HL-60 (cell line): ENCODE measurements around the gene RNASE1.

Experiments used
- CTCF ChIP-seq: IDR thresholded peaks from one replicate; pipeline ENCODE4 v1.5.1; 2011; ENCODE audit warnings: low read length, control low read depth, inconsistent platforms; ENCODE audit not compliant: insufficient read depth
- GABPA ChIP-seq: IDR thresholded peaks from 2 replicates; pipeline ENCODE4 v1.6.1; 2012; ENCODE audit warnings: low read depth
- POLR2AphosphoS5 ChIP-seq: IDR thresholded peaks from 2 replicates; pipeline ENCODE4 v1.6.1; 2012; ENCODE audit warnings: low read depth
- SPI1 ChIP-seq: IDR thresholded peaks from 2 replicates; pipeline ENCODE4 v1.6.1; 2012; ENCODE audit warnings: low read depth, mild to moderate bottlenecking, borderline replicate concordance

DNA sequence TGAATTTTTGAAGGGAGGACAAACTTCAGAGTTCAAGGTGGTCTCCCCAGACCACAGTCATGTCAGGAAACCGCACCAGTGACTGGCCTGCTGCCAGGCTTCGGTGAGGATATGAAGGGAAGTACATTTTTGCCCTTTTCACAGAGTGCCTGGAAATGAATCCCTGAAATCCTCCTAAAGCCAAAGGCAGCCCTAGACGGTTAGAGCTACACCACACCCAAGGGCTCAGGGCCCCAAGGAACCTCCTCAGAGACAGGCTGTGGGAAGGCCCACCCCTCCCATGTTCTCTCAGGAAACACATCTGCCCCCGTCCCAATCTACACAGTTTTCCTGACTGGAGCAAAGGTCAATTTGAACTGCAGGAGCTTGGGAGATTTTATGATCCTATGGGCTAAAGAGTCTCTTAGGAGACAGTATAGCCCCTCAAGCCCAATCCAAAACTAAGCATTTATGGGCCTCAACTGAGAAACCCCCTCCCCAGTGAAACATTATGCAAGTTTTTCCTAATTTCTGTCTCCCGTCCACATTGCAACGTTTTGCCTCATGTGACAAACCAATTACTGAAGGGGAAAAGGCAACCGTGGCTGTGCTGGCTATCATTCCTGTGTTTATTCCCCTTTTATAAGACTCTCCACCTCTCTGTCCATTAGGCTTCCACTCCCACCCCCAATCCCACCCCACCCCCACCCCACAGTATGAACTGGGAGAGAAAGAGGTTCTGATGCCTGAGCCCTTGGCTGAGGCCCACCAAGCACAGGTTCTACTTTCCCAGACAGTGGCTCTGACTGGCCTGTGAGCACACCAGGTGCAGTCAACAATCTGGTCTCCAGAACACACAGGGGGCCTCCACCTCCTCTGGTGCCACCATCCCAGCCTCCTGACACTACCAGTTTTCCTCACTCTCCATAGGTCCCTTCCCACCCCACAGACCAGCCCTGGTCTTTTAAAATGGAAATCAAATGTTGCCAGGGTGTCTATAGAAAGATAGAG lies 9.6 kb upstream of the RNASE1 start:
- TF ChIP-seq CTCF (no peak), GABPA (no peak), POLR2AphosphoS5 (no peak), SPI1 (no peak)
